ENCODE results near the gene AKR7A2. TPM values are rescaled to one million over a fixed set of nuclear protein-coding genes. Genes with fewer than 3 reads are reported as not detected.
A peak's percentile ranks its signal among the peaks of the same experiment; 100 is the strongest.

AKR7A2 gene
- total and polyA plus RNA-seq, 10 of the 15 experiments (the other 5 are each of a cell fraction or from before 2014, with no cell fraction given), result 1.3 to 114 (median 48.0) TPM

DNA sequence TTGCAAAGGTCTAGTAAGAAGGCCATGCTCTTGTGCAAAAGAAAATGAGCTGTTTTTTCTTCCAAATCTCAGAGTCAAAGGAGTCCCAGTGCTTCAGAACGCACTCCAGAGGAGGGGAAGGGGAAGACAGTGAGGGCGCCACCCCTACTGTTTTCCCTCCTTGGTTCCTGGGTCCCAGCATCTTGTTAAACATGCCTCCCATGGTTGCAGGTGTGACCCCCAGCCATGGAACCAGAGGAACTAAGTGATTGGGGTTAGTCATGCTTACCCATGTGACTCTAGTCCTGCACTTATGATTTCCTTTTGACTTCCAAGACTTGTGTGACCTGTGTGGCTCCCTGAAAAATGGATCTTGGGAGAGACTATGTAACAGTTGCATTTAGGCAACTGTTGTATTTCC lies 17.3 kb downstream of the AKR7A2 start:
- no peaks in the 10 kb centered on the region for H3K79me2 ChIP-seq (ENCODE audit: control insufficient read depth, insufficient read depth, low read length)

DNA sequence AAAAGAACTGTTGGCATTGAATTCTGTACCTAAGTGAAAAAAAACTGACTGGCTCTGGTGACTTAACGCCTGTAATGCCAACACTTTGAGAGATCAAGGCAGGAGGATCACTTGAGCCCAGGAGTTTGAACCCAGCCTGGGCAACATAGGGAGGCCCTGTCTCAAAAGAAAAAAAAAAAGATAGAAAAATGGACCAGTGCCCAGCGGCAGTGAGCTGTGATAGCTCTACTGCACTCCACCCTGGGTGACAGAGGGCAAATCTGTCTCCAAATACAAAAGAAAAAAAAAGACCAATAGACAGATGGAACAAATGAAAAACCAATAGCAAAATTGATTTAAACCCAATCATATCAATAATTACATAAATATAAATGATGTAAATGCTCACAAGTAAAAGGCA lies 22.7 kb downstream of the AKR7A2 start:
- Histone ChIP-seq H3K9me3 (replicated peaks; ENCODE audit: control insufficient read depth, insufficient read depth, low read length) (no peaks in the 10 kb centered on the region; the same call in 1 of the 3 replicates), H2AFZ (ENCODE audit: control insufficient read depth, low read depth, low read length) (no peak overlapping the region), H3K27ac (ENCODE audit: control insufficient read depth, insufficient read depth) (no peak overlapping the region), H3K4me1 (ENCODE audit: control insufficient read depth, insufficient read depth, low read length) (no peaks in the 10 kb centered on the region), H4K20me1 (ENCODE audit: control insufficient read depth, insufficient read depth) (no peaks in the 10 kb centered on the region), H3K79me2 (ENCODE audit: control insufficient read depth, insufficient read depth, low read length) (no peaks in the 10 kb centered on the region), H3K4me2 (ENCODE audit: control insufficient read depth, insufficient read depth) (no peak overlapping the region), H3K27me3 (replicated peaks in 1 of 2; ENCODE audit: control insufficient read depth in 2 of 2, insufficient read depth in 2 of 2, low read length in 1 of 2) (peaks cover 0 to 2% of the 10 kb centered on the region in 2 experiments; a peak in 2 of 4 replicates), H3K9ac (ENCODE audit: control insufficient read depth, insufficient read depth, low read length) (no peak overlapping the region), H3K4me3 (no peak overlapping the region), H3K36me3 (ENCODE audit: control insufficient read depth in 2 of 2, insufficient read depth in 2 of 2, low read length in 1 of 2) (no peaks in the 10 kb centered on the region)
- in situ Hi-C loops (cut with MboI) (no loop called here), intact Hi-C loops (cut with micrococcal nuclease; ENCODE audit: unreplicated experiment) (no loop called here)
- FAIRE-seq (no peak), DNase-seq (ENCODE audit: low read depth, low spot score) (no peak), ATAC-seq (no peak)
- no TSS peak for BruUV-seq (replicated peaks)
- SMC1A ChIA-PET (ENCODE audit: uncharacterized antibody, unreplicated experiment), result no interaction called here
- TF ChIP-seq IKZF2 (IDR thresholded peaks at IDR 0.05), result no peak
- TF ChIP-seq, protein P1, sequence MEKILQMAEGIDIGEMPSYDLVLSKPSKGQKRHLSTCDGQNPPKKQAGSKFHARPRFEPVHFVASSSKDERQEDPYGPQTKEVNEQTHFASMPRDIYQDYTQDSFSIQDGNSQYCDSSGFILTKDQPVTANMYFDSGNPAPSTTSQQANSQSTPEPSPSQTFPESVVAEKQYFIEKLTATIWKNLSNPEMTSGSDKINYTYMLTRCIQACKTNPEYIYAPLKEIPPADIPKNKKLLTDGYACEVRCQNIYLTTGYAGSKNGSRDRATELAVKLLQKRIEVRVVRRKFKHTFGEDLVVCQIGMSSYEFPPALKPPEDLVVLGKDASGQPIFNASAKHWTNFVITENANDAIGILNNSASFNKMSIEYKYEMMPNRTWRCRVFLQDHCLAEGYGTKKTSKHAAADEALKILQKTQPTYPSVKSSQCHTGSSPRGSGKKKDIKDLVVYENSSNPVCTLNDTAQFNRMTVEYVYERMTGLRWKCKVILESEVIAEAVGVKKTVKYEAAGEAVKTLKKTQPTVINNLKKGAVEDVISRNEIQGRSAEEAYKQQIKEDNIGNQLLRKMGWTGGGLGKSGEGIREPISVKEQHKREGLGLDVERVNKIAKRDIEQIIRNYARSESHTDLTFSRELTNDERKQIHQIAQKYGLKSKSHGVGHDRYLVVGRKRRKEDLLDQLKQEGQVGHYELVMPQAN (conservative IDR thresholded peaks at IDR 0.05), result no peak
- POLR2A ChIA-PET, result no interaction called here
- CTCF ChIA-PET, result no interaction called here
- RAD21 ChIA-PET (ENCODE audit: unreplicated experiment), result no interaction called here
- WGBS (ENCODE audit: insufficient coverage, insufficient replicate concordance, low lambda C conversion rate, missing lambda C conversion rate), result 78% methylated on average over 2 of the region's 2 CpGs

More for the DNA sequence above, 17.3 kb downstream of the AKR7A2 start:
- no peak overlapping the region for H3K9ac ChIP-seq (ENCODE audit: control insufficient read depth, insufficient read depth, low read length)
- no peak overlapping the region for H3K4me3 ChIP-seq
- FAIRE-seq (no peak), DNase-seq (ENCODE audit: low read depth, low spot score) (no peak), ATAC-seq (no peak)
- POLR2A ChIA-PET, result no interaction called here
- no peaks in the 10 kb centered on the region for H3K36me3 ChIP-seq (ENCODE audit: control insufficient read depth in 2 of 2, insufficient read depth in 2 of 2, low read length in 1 of 2)
- H3K4me1 ChIP-seq (ENCODE audit: control insufficient read depth, insufficient read depth, low read length), result no peaks in the 10 kb centered on the region
- in situ Hi-C loops (cut with MboI), result no loop called here
- H2AFZ ChIP-seq (ENCODE audit: control insufficient read depth, low read depth, low read length), result no peak overlapping the region
- H3K27ac ChIP-seq (ENCODE audit: control insufficient read depth, insufficient read depth), result no peak overlapping the region
- 81% methylated on average over 2 of the region's 2 CpGs for WGBS (ENCODE audit: insufficient coverage, insufficient replicate concordance, low lambda C conversion rate, missing lambda C conversion rate)
- peaks cover 13% of the 10 kb centered on the region for H3K9me3 ChIP-seq (replicated peaks; ENCODE audit: control insufficient read depth, insufficient read depth, low read length)
- no peak overlapping the region for H3K4me2 ChIP-seq (ENCODE audit: control insufficient read depth, insufficient read depth)
- intact Hi-C loops (cut with micrococcal nuclease; ENCODE audit: unreplicated experiment), result no loop called here
- no peaks in the 10 kb centered on the region for H3K27me3 ChIP-seq (replicated peaks in 1 of 2; ENCODE audit: control insufficient read depth in 2 of 2, insufficient read depth in 2 of 2, low read length in 1 of 2)
- SMC1A ChIA-PET (ENCODE audit: uncharacterized antibody, unreplicated experiment), result no interaction called here
- BruUV-seq (replicated peaks), result no TSS peak
- RAD21 ChIA-PET (ENCODE audit: unreplicated experiment), result no interaction called here
- TF ChIP-seq, protein P2, sequence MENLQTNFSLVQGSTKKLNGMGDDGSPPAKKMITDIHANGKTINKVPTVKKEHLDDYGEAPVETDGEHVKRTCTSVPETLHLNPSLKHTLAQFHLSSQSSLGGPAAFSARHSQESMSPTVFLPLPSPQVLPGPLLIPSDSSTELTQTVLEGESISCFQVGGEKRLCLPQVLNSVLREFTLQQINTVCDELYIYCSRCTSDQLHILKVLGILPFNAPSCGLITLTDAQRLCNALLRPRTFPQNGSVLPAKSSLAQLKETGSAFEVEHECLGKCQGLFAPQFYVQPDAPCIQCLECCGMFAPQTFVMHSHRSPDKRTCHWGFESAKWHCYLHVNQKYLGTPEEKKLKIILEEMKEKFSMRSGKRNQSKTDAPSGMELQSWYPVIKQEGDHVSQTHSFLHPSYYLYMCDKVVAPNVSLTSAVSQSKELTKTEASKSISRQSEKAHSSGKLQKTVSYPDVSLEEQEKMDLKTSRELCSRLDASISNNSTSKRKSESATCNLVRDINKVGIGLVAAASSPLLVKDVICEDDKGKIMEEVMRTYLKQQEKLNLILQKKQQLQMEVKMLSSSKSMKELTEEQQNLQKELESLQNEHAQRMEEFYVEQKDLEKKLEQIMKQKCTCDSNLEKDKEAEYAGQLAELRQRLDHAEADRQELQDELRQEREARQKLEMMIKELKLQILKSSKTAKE (IDR thresholded peaks at IDR 0.05; ENCODE audit: low read depth, poor library complexity, severe bottlenecking), result no peak
- TF ChIP-seq CBX5 (IDR thresholded peaks at IDR 0.05; ENCODE audit: low read depth), result peak; percentile 57; the same call in 1 of the 2 replicates
- TF ChIP-seq, protein P3, sequence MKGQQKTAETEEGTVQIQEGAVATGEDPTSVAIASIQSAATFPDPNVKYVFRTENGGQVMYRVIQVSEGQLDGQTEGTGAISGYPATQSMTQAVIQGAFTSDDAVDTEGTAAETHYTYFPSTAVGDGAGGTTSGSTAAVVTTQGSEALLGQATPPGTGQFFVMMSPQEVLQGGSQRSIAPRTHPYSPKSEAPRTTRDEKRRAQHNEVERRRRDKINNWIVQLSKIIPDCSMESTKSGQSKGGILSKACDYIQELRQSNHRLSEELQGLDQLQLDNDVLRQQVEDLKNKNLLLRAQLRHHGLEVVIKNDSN (IDR thresholded peaks at IDR 0.05; ENCODE audit: borderline replicate concordance, extremely low read length, insufficient read depth, low read depth, low read length), result no peak
- CTCF ChIA-PET, result no interaction called here
- H4K20me1 ChIP-seq (ENCODE audit: control insufficient read depth, insufficient read depth), result no peaks in the 10 kb centered on the region
